ENCODE data around the gene DDX1. TPM values are rescaled to one million over a fixed set of nuclear protein-coding genes. Genes with fewer than 3 reads are reported as not detected.

Gene DDX1
- total and polyA plus RNA-seq, 9 donors, result 36.5 to 80.1 (median 67.4) TPM

- WGBS, 3 donors, result 96 to 99% (median 96%) methylated on average over 2 of the region's 2 CpGs
- TF ChIP-seq CTCF (IDR thresholded peaks at IDR 0.05) (no peak), POLR2A (IDR thresholded peaks at IDR 0.05) (no peak), EP300 (IDR thresholded peaks at IDR 0.05) (no peak)
- no peak overlapping the region for H3K4me3 ChIP-seq
- H3K4me1 ChIP-seq (ENCODE audit: insufficient read depth), result no peaks in the 10 kb centered on the region
- intact Hi-C loops (cut with DNase I), result no loop called here
- H3K36me3 ChIP-seq, result no peaks in the 10 kb centered on the region
- no peak overlapping the region for H3K27ac ChIP-seq
- no peak for DNase-seq
- H3K9me3 ChIP-seq, result no peaks in the 10 kb centered on the region
- H3K27me3 ChIP-seq, result no peaks in the 10 kb centered on the region
Measured at GRCh38 chr2:15544227-15544626, 47.4 kb upstream of the DDX1 start.

- Histone ChIP-seq H3K27ac (no peak overlapping the region), H3K4me3 (no peak overlapping the region), H3K36me3 (no peaks in the 10 kb centered on the region), H3K4me1 (ENCODE audit: insufficient read depth) (no peaks in the 10 kb centered on the region), H3K27me3 (no peaks in the 10 kb centered on the region), H3K9me3 (no peaks in the 10 kb centered on the region)
- 91 to 94% (median 94%) methylated on average over 11 of the region's 11 CpGs for WGBS, 3 donors
- TF ChIP-seq CTCF (IDR thresholded peaks at IDR 0.05) (no peak), POLR2A (IDR thresholded peaks at IDR 0.05) (no peak), EP300 (IDR thresholded peaks at IDR 0.05) (no peak)
- intact Hi-C loops (cut with DNase I), result no loop called here
- DNase-seq, result no peak
Measured at GRCh38 chr2:15546297-15547098, 45.2 kb upstream of the DDX1 start.

DNA sequence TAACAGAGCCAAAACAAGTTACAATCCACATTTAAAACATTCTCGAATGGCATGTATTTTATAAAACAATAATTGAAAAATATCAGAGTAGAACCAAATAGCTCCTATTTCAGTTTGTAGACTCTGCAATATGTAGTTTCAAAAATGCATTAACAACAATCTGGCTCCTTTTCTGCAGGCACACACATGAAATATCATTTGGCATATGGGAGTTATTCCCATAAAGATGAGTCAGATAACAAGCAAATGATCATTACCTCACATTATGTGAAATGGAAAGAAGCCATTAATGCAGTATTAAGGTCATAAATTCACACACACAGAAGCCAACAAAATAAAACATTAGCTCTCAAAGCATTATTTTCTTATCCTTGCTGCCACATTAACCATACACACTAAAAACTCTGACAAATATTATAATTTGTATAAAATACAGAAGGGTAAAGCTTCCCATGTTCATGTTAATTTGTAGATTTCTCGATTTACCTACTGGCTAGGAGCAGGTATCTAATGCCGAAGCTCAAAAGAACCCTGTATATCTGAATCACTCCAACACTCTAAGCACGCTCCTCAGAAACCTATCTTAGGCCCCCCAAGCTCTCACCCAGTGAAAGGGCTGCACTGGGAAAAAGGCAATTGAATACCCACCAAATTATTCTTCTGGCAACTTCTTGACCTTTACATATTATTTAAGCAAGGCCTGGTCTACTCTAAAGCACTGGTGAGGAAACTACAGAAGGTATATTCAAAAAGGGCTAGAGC, 44.4 kb upstream of the DDX1 start:
- DNase-seq, result no peak
- no peak overlapping the region for H3K4me3 ChIP-seq
- TF ChIP-seq EP300 (IDR thresholded peaks at IDR 0.05) (no peak), CTCF (IDR thresholded peaks at IDR 0.05) (no peak), POLR2A (IDR thresholded peaks at IDR 0.05) (no peak)
- H3K4me1 ChIP-seq (ENCODE audit: insufficient read depth), result no peaks in the 10 kb centered on the region
- intact Hi-C loops (cut with DNase I), result no loop called here
- 90 to 94% (median 92%) methylated on average over 4 of the region's 4 CpGs for WGBS, 3 donors
- H3K27me3 ChIP-seq, result no peaks in the 10 kb centered on the region
- no peaks in the 10 kb centered on the region for H3K36me3 ChIP-seq
- no peaks in the 10 kb centered on the region for H3K9me3 ChIP-seq
- H3K27ac ChIP-seq, result no peak overlapping the region

DNA sequence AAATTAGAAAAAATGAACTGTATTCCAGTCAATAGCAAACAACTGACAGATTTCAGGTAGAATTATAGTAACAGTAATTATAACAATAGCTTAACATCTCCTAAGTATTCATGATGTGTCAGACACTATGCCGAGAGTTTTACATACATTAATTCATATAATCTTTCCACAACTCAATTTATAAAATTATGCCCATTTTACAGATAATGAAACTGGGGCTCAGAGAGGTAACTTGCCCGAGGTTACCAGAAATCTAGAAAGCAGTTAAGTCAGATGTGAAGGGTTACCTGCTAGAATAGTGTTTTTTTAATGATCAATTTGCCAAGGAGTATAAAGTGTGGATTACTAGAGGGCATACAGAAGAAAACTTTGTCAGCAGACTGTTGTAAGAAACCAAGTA, 42.7 kb upstream of the DDX1 start:
- 92 to 98% (median 96%) methylated on average over 2 of the region's 2 CpGs for WGBS, 3 donors
- H3K4me1 ChIP-seq (ENCODE audit: insufficient read depth), result no peaks in the 10 kb centered on the region
- H3K36me3 ChIP-seq, result no peaks in the 10 kb centered on the region
- H3K9me3 ChIP-seq, result no peaks in the 10 kb centered on the region
- H3K4me3 ChIP-seq, result no peak overlapping the region
- no peak overlapping the region for H3K27ac ChIP-seq
- no peak for TF ChIP-seq CTCF (IDR thresholded peaks at IDR 0.05)
- TF ChIP-seq POLR2A (IDR thresholded peaks at IDR 0.05), result no peak
- no peak for TF ChIP-seq EP300 (IDR thresholded peaks at IDR 0.05)
- DNase-seq, result no peak
- H3K27me3 ChIP-seq, result no peaks in the 10 kb centered on the region
- intact Hi-C loops (cut with DNase I), result no loop called here

Data from ovary (tissue), 9 donors.